ENCODE data around the gene PJA1.

Gene PJA1

GRCh38 chrX:69165087-69165651 lies at the start of gene PJA1:
Gene PJA1, minus strand, starts transcription at chrX:69165453. Its CDS starts 2,380 bp downstream, at chrX:69163073.
- Mint-ChIP-seq H3K4me1 (peaks cover 29% of the 10 kb centered on the region), H3K27me3 (no peaks in the 10 kb centered on the region), H3K4me3 (peak within 1 kb of the TSS; percentile 83), H3K36me3 (ENCODE audit: insufficient read depth) (peaks cover 5% of the 10 kb centered on the region), H3K27ac (ENCODE audit: low read depth) (peak within 1 kb of the TSS; percentile 72), H3K9me3 (no peaks in the 10 kb centered on the region)
- ATAC-seq (replicated peaks; ENCODE audit: extremely low read depth, poor library complexity, severe bottlenecking) = peak; percentile 75
- DNase-seq (ENCODE audit: low spot score in 2 of 2) = peak; percentile 37 to 58

DNA sequence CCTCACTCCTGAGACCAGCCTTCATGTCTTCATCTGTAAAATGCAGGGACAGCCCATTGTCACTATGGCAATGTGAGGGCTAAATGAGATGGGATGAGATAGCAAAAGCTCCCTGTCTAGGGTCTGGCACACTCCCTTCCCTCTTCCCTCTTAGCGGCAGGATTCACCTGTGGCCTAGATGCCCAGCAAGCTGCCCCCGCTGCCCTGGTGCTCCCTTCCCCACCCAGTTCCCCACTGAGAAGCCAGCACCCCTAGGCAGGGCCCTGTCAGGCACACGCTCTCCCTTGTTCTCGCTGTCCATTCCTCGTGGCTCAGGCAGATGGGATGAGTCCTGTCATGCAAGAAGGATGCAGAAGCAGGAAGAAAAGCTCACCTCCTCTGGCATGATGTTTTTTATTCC lies 49.2 kb upstream of the PJA1 start:
- H3K27me3 Mint-ChIP-seq = no peaks in the 10 kb centered on the region
- no peak overlapping the region for H3K27ac Mint-ChIP-seq (ENCODE audit: low read depth)
- no peaks in the 10 kb centered on the region for H3K4me1 Mint-ChIP-seq
- H3K4me3 Mint-ChIP-seq = no peak overlapping the region
- ATAC-seq (replicated peaks; ENCODE audit: extremely low read depth, poor library complexity, severe bottlenecking) (no peak), DNase-seq (ENCODE audit: low spot score in 2 of 2) (no peak)
- H3K36me3 Mint-ChIP-seq (ENCODE audit: insufficient read depth) = no peaks in the 10 kb centered on the region
- no peaks in the 10 kb centered on the region for H3K9me3 Mint-ChIP-seq

DNA sequence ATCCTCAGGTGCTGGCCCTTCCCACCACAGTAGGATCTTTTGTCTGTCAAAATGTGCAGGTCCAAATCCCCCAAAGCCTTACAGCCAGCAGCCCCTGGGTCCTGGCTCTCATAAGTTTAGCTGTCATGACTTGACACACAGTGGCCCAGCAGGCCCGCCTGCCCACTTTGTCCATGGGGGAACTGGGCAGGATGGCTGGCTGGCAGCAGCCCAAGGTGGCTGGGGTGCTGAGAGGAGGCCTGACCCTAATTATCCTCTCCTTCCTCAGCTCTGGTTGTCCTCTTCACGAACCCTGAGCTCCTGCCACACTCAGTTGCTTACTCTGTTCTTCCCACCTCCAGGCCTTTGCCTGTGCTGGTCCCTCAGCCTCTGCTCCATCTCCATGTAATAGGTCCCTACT lies 46.4 kb upstream of the PJA1 start:
- Mint-ChIP-seq H3K27ac (ENCODE audit: low read depth) (no peak overlapping the region), H3K4me3 (no peak overlapping the region), H3K36me3 (ENCODE audit: insufficient read depth) (no peaks in the 10 kb centered on the region), H3K27me3 (no peaks in the 10 kb centered on the region), H3K4me1 (no peaks in the 10 kb centered on the region), H3K9me3 (no peaks in the 10 kb centered on the region)
- no peak for ATAC-seq (replicated peaks; ENCODE audit: extremely low read depth, poor library complexity, severe bottlenecking)
- DNase-seq (ENCODE audit: low spot score in 2 of 2) = no peak

DNA sequence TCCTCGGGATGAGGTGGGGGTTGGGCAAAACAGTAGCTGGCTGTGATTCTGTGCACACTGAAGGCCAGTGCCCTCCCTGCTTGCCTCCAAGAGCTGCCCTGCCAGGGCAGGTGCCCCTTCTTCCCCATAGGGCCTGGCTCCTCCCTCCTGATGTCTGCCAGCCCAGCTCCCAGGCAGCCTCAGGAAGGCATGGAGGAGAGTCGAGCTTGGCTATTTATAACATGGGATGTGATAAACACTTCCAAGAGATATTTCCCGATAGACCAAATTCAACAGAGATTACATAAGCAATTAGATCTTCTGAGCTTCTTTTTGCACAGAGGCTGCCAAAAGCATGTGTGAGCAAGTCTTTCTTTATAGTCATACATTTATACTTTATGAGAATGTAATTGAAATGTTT lies 45.3 kb upstream of the PJA1 start:
- ATAC-seq (replicated peaks; ENCODE audit: extremely low read depth, poor library complexity, severe bottlenecking) (no peak), DNase-seq (ENCODE audit: low spot score in 2 of 2) (no peak)
- H3K36me3 Mint-ChIP-seq (ENCODE audit: insufficient read depth) = no peaks in the 10 kb centered on the region
- no peak overlapping the region for H3K27ac Mint-ChIP-seq (ENCODE audit: low read depth)
- H3K4me1 Mint-ChIP-seq = no peaks in the 10 kb centered on the region
- no peaks in the 10 kb centered on the region for H3K27me3 Mint-ChIP-seq
- H3K4me3 Mint-ChIP-seq = no peak overlapping the region
- H3K9me3 Mint-ChIP-seq = no peaks in the 10 kb centered on the region

DNA sequence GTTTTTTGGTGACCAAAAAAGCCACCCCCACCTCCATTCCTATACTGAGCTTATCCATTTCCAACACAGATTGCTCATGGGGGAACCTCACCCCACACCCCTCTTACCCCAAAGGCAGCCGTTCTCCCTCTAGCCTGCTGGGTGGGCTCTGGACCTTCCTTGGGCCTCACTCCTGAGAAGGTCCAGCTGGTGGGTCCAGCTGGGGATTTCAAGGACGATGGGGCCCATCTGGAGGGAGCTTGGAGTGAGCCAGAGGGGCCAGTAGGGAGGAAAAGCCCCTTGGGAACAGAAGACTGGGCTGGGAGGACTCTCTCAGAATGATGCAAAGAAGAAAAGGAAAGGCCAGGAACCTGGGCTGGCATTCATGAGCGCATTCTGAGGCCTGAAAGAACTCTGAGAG lies 42.0 kb upstream of the PJA1 start:
- Mint-ChIP-seq H3K27ac (ENCODE audit: low read depth) (no peak overlapping the region), H3K27me3 (no peaks in the 10 kb centered on the region), H3K9me3 (no peaks in the 10 kb centered on the region), H3K4me3 (no peak overlapping the region), H3K4me1 (no peaks in the 10 kb centered on the region), H3K36me3 (ENCODE audit: insufficient read depth) (no peaks in the 10 kb centered on the region)
- no peak for DNase-seq (ENCODE audit: low spot score in 2 of 2)
- no peak for ATAC-seq (replicated peaks; ENCODE audit: extremely low read depth, poor library complexity, severe bottlenecking)

DNA sequence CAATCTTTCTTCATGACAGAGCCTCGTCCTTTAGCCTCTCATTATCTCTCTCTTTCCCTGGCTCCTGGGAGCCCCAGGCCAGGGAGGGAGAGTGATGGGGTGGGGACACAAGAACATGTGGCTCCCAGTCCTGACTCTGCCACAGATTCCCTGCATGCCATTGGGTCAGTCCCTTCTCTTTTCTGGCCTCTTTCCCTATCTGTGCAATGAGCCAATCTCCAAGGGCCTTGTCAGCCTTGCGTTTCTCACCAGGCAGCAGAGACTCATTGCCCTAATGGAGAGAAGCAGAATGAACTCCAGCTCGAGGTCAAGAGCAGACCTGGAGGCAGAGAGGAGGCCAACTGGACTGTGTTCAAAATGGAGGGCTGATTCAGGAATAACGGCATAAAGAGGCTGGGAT lies 38.4 kb upstream of the PJA1 start:
- Mint-ChIP-seq H3K27ac (ENCODE audit: low read depth) (no peak overlapping the region), H3K27me3 (no peaks in the 10 kb centered on the region), H3K9me3 (no peaks in the 10 kb centered on the region), H3K4me1 (no peaks in the 10 kb centered on the region), H3K4me3 (no peak overlapping the region), H3K36me3 (ENCODE audit: insufficient read depth) (no peaks in the 10 kb centered on the region)
- no peak for DNase-seq (ENCODE audit: low spot score in 2 of 2)
- ATAC-seq (replicated peaks; ENCODE audit: extremely low read depth, poor library complexity, severe bottlenecking) = no peak

DNA sequence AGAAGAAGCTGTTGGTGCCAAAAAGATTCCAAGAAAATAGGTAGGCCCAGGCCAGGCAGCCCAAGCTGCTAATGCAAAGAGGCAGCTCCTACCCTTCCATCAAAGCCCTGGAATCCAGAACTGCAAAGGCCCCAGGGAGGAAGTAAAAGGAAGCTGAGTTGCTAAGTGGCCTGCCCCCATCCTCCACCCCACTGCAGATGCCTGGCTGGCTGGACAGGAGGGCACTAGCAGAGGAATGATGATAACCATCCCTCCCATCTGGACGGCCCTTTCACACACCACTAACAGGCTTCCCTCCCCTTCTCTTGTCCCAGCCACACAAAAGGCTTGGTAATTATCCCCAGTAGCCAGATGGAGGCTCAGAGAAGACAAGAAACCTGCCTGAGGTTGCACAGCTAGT lies 32.4 kb upstream of the PJA1 start:
- Mint-ChIP-seq H3K9me3 (no peaks in the 10 kb centered on the region), H3K27me3 (no peaks in the 10 kb centered on the region)

DNA sequence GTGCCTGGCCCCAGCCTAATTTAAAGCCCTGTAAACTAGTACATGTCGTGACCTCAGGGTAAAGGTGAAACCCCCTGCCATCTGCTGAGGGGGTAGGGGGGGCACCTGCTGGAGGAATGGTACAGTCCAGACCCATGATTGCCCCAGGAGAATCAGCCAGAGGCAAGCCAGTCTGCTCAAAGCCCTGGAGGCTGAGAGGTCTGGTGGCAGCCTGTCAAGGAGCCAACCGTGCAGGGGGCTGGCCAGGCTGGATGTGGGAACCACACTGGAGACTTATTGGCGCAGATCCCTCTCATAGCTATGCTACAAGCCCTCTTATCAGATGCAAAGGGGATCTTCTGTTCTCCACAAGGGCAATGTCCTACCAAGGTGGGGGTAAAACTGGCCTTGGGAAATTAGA lies 31.4 kb upstream of the PJA1 start:
- H3K27ac Mint-ChIP-seq (ENCODE audit: low read depth) = no peak overlapping the region
- H3K9me3 Mint-ChIP-seq = no peaks in the 10 kb centered on the region
- no peaks in the 10 kb centered on the region for H3K36me3 Mint-ChIP-seq (ENCODE audit: insufficient read depth)
- DNase-seq (ENCODE audit: low spot score in 2 of 2) = no peak
- H3K4me1 Mint-ChIP-seq = no peaks in the 10 kb centered on the region
- ATAC-seq (replicated peaks; ENCODE audit: extremely low read depth, poor library complexity, severe bottlenecking) = no peak
- no peaks in the 10 kb centered on the region for H3K27me3 Mint-ChIP-seq
- no peak overlapping the region for H3K4me3 Mint-ChIP-seq

More for the DNA sequence above, 32.4 kb upstream of the PJA1 start:
- DNase-seq (ENCODE audit: low spot score in 2 of 2) = no peak
- H3K4me3 Mint-ChIP-seq = no peak overlapping the region
- no peak for ATAC-seq (replicated peaks; ENCODE audit: extremely low read depth, poor library complexity, severe bottlenecking)
- no peaks in the 10 kb centered on the region for H3K36me3 Mint-ChIP-seq (ENCODE audit: insufficient read depth)
- H3K4me1 Mint-ChIP-seq = no peaks in the 10 kb centered on the region
- H3K27ac Mint-ChIP-seq (ENCODE audit: low read depth) = no peak overlapping the region

GRCh38 chrX:69195810-69196209 lies 30.6 kb upstream of the PJA1 start:
- H3K9me3 Mint-ChIP-seq = no peaks in the 10 kb centered on the region
- no peaks in the 10 kb centered on the region for H3K4me1 Mint-ChIP-seq
- no peak for ATAC-seq (replicated peaks; ENCODE audit: extremely low read depth, poor library complexity, severe bottlenecking)
- no peak for DNase-seq (ENCODE audit: low spot score in 2 of 2)
- no peaks in the 10 kb centered on the region for H3K27me3 Mint-ChIP-seq
- no peaks in the 10 kb centered on the region for H3K36me3 Mint-ChIP-seq (ENCODE audit: insufficient read depth)
- H3K27ac Mint-ChIP-seq (ENCODE audit: low read depth) = no peak overlapping the region
- H3K4me3 Mint-ChIP-seq = no peak overlapping the region

DNA sequence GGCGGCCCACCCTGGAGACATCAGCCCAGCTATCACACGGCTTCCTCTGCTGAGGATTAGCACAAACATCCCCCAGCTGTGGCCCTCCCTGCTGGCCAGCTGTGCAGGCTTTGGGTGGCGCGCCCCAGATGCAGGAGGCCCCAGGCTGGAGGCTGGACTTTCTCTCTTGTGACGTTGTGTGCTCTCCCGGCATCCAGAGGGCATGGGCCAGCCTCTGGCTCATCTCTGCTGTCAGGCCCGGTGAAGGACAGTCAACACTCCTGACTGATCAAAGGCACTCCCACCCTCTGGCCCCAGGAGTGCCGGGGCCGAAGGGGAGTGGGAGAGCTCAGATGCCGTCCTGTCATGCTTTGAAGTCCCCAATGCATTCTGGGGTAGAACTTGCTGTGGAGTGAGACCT lies 29.9 kb upstream of the PJA1 start:
- no peak overlapping the region for H3K27ac Mint-ChIP-seq (ENCODE audit: low read depth)
- H3K9me3 Mint-ChIP-seq = no peaks in the 10 kb centered on the region
- no peaks in the 10 kb centered on the region for H3K27me3 Mint-ChIP-seq
- ATAC-seq (replicated peaks; ENCODE audit: extremely low read depth, poor library complexity, severe bottlenecking) = no peak
- no peak overlapping the region for H3K4me3 Mint-ChIP-seq
- no peaks in the 10 kb centered on the region for H3K36me3 Mint-ChIP-seq (ENCODE audit: insufficient read depth)
- DNase-seq (ENCODE audit: low spot score in 2 of 2) = no peak
- H3K4me1 Mint-ChIP-seq = no peaks in the 10 kb centered on the region

- no peaks in the 10 kb centered on the region for H3K9me3 Mint-ChIP-seq
- DNase-seq (ENCODE audit: low spot score in 2 of 2) = no peak
- H3K27me3 Mint-ChIP-seq = no peaks in the 10 kb centered on the region
- no peaks in the 10 kb centered on the region for H3K4me1 Mint-ChIP-seq
- ATAC-seq (replicated peaks; ENCODE audit: extremely low read depth, poor library complexity, severe bottlenecking) = no peak
- H3K4me3 Mint-ChIP-seq = no peak overlapping the region
- H3K36me3 Mint-ChIP-seq (ENCODE audit: insufficient read depth) = no peaks in the 10 kb centered on the region
- H3K27ac Mint-ChIP-seq (ENCODE audit: low read depth) = no peak overlapping the region
These were observed 27.4 kb upstream of the PJA1 start for GRCh38 chrX:69192603-69193002.

- Mint-ChIP-seq H3K36me3 (ENCODE audit: insufficient read depth) (no peaks in the 10 kb centered on the region), H3K4me3 (no peak overlapping the region), H3K27ac (ENCODE audit: low read depth) (no peak overlapping the region), H3K9me3 (no peaks in the 10 kb centered on the region), H3K4me1 (no peaks in the 10 kb centered on the region), H3K27me3 (no peaks in the 10 kb centered on the region)
- ATAC-seq (replicated peaks; ENCODE audit: extremely low read depth, poor library complexity, severe bottlenecking) (no peak), DNase-seq (ENCODE audit: low spot score in 2 of 2) (no peak)
These were observed 24.5 kb upstream of the PJA1 start for GRCh38 chrX:69189576-69190371.

GRCh38 chrX:69186651-69187050 lies 21.4 kb upstream of the PJA1 start:
- Mint-ChIP-seq H3K36me3 (ENCODE audit: insufficient read depth) (no peaks in the 10 kb centered on the region), H3K27ac (ENCODE audit: low read depth) (no peak overlapping the region), H3K4me3 (no peak overlapping the region), H3K27me3 (no peaks in the 10 kb centered on the region), H3K4me1 (no peaks in the 10 kb centered on the region), H3K9me3 (no peaks in the 10 kb centered on the region)
- DNase-seq (ENCODE audit: low spot score in 2 of 2) (no peak), ATAC-seq (replicated peaks; ENCODE audit: extremely low read depth, poor library complexity, severe bottlenecking) (no peak)
